ENCODE measurements around the gene CAMKK1. TPM values are rescaled to one million over a fixed set of nuclear protein-coding genes. Genes with fewer than 3 reads are reported as not detected.

The CAMKK1 gene
- total and polyA plus RNA-seq, 9 of the 15 experiments (the other 6 are each of a cell fraction or from before 2014, with no cell fraction given): 0.34 to 7.5 (median 4.9) TPM

DNA sequence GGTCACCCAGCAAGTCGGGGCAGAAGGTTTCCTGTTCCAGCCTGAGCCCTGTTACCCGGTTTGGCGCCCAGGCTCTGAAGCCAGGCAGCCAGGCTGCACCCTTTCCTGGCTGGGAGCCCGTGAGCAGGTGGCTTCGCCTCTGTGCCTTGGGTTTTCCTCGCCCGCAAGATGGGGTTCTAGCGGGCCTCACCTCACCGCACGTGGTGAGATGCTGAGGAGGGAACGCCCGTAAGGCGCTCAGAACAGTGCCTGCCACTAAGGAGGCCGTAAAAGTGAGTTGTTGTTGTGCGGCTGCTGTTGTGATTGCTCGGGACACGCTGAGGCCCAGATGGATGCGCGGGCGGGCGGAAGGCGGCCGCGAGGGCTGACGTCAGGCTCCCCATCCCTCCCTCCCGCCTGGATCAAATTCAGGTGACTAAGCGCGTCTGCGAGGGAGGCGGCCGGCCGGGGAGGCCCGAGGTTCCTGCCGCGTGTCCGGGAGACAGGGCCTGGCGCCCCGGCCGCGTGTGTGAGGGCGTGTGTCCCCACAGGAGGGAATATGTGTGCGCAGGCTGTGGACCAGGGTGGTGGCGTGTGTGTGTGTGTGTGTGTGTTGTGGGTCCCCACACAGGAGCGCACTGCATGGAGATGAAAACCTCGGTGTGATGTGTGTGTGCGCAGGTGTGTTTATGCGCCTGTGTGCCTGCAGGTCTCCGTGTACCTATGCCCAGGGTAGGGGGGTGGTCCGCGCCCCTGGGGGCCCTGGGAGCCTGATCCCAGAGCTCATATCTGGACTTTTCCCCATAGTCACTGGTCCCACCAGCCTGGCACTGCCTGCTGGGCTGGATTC, 4.3 kb downstream of the CAMKK1 start (continued):
- TF ChIP-seq, protein P1, sequence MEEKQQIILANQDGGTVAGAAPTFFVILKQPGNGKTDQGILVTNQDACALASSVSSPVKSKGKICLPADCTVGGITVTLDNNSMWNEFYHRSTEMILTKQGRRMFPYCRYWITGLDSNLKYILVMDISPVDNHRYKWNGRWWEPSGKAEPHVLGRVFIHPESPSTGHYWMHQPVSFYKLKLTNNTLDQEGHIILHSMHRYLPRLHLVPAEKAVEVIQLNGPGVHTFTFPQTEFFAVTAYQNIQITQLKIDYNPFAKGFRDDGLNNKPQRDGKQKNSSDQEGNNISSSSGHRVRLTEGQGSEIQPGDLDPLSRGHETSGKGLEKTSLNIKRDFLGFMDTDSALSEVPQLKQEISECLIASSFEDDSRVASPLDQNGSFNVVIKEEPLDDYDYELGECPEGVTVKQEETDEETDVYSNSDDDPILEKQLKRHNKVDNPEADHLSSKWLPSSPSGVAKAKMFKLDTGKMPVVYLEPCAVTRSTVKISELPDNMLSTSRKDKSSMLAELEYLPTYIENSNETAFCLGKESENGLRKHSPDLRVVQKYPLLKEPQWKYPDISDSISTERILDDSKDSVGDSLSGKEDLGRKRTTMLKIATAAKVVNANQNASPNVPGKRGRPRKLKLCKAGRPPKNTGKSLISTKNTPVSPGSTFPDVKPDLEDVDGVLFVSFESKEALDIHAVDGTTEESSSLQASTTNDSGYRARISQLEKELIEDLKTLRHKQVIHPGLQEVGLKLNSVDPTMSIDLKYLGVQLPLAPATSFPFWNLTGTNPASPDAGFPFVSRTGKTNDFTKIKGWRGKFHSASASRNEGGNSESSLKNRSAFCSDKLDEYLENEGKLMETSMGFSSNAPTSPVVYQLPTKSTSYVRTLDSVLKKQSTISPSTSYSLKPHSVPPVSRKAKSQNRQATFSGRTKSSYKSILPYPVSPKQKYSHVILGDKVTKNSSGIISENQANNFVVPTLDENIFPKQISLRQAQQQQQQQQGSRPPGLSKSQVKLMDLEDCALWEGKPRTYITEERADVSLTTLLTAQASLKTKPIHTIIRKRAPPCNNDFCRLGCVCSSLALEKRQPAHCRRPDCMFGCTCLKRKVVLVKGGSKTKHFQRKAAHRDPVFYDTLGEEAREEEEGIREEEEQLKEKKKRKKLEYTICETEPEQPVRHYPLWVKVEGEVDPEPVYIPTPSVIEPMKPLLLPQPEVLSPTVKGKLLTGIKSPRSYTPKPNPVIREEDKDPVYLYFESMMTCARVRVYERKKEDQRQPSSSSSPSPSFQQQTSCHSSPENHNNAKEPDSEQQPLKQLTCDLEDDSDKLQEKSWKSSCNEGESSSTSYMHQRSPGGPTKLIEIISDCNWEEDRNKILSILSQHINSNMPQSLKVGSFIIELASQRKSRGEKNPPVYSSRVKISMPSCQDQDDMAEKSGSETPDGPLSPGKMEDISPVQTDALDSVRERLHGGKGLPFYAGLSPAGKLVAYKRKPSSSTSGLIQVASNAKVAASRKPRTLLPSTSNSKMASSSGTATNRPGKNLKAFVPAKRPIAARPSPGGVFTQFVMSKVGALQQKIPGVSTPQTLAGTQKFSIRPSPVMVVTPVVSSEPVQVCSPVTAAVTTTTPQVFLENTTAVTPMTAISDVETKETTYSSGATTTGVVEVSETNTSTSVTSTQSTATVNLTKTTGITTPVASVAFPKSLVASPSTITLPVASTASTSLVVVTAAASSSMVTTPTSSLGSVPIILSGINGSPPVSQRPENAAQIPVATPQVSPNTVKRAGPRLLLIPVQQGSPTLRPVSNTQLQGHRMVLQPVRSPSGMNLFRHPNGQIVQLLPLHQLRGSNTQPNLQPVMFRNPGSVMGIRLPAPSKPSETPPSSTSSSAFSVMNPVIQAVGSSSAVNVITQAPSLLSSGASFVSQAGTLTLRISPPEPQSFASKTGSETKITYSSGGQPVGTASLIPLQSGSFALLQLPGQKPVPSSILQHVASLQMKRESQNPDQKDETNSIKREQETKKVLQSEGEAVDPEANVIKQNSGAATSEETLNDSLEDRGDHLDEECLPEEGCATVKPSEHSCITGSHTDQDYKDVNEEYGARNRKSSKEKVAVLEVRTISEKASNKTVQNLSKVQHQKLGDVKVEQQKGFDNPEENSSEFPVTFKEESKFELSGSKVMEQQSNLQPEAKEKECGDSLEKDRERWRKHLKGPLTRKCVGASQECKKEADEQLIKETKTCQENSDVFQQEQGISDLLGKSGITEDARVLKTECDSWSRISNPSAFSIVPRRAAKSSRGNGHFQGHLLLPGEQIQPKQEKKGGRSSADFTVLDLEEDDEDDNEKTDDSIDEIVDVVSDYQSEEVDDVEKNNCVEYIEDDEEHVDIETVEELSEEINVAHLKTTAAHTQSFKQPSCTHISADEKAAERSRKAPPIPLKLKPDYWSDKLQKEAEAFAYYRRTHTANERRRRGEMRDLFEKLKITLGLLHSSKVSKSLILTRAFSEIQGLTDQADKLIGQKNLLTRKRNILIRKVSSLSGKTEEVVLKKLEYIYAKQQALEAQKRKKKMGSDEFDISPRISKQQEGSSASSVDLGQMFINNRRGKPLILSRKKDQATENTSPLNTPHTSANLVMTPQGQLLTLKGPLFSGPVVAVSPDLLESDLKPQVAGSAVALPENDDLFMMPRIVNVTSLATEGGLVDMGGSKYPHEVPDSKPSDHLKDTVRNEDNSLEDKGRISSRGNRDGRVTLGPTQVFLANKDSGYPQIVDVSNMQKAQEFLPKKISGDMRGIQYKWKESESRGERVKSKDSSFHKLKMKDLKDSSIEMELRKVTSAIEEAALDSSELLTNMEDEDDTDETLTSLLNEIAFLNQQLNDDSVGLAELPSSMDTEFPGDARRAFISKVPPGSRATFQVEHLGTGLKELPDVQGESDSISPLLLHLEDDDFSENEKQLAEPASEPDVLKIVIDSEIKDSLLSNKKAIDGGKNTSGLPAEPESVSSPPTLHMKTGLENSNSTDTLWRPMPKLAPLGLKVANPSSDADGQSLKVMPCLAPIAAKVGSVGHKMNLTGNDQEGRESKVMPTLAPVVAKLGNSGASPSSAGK (IDR thresholded peaks at IDR 0.05): peak; percentile 96
- TF ChIP-seq PYGO2 (tag; IDR thresholded peaks at IDR 0.05): no peak
- no peak for TF ChIP-seq ZNF507 (tag; conservative IDR thresholded peaks at IDR 0.05)
- peak; percentile 53 for TF ChIP-seq HNRNPLL (IDR thresholded peaks at IDR 0.05; ENCODE audit: low read depth, low read length, poor library complexity, severe bottlenecking)
- TF ChIP-seq TEAD1 (CRISPR knock-in tag; IDR thresholded peaks at IDR 0.05): 0 out of 4 replicates have a peak, but pooled peaks of 1 of the 2 experiments have one; percentile 52
- TF ChIP-seq, protein P2, sequence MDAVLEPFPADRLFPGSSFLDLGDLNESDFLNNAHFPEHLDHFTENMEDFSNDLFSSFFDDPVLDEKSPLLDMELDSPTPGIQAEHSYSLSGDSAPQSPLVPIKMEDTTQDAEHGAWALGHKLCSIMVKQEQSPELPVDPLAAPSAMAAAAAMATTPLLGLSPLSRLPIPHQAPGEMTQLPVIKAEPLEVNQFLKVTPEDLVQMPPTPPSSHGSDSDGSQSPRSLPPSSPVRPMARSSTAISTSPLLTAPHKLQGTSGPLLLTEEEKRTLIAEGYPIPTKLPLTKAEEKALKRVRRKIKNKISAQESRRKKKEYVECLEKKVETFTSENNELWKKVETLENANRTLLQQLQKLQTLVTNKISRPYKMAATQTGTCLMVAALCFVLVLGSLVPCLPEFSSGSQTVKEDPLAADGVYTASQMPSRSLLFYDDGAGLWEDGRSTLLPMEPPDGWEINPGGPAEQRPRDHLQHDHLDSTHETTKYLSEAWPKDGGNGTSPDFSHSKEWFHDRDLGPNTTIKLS (IDR thresholded peaks at IDR 0.05; ENCODE audit: borderline replicate concordance, low read depth): peak; percentile 64; the same call in 1 of the 2 replicates
- TF ChIP-seq MCM5 (IDR thresholded peaks at IDR 0.05; ENCODE audit: low read depth): no peak
- no peak for TF ChIP-seq SRSF9 (IDR thresholded peaks at IDR 0.05; ENCODE audit: borderline replicate concordance, low read depth, low read length)
- TF ChIP-seq C11orf30 (IDR thresholded peaks at IDR 0.05; ENCODE audit: low read depth): peak; percentile 76
- peak; percentile 64 for TF ChIP-seq CCNT2 (IDR thresholded peaks at IDR 0.05; ENCODE audit: borderline replicate concordance, extremely low read depth, insufficient read length, low read depth, low read length)
- TF ChIP-seq SUPT5H (IDR thresholded peaks at IDR 0.05): peak; percentile 73
- peak; percentile 67; the same call in 1 of the 2 replicates for TF ChIP-seq CREB1 (IDR thresholded peaks at IDR 0.05)
- peak; percentile 81; the same call in 1 of the 2 replicates for TF ChIP-seq CREB1 (CRISPR knock-in tag; IDR thresholded peaks at IDR 0.05)
